Kasumi-1 (cell line): ENCODE measurements around the gene WNT2B.

Experiments used
- DNase-seq, 2 experiments: peaks; one replicate each; lab custom pipeline; 2025; lab: John Stamatoyannopoulos, UW

Gene WNT2B

GRCh38 chr1:112527266-112528010, 18.7 kb downstream of the WNT2B start:
- no peak for DNase-seq

GRCh38 chr1:112528076-112528475, 19.3 kb downstream of the WNT2B start:
- no peak for DNase-seq

- DNase-seq: no peak
These were observed 20.5 kb downstream of the WNT2B start for GRCh38 chr1:112529301-112529700.

DNA sequence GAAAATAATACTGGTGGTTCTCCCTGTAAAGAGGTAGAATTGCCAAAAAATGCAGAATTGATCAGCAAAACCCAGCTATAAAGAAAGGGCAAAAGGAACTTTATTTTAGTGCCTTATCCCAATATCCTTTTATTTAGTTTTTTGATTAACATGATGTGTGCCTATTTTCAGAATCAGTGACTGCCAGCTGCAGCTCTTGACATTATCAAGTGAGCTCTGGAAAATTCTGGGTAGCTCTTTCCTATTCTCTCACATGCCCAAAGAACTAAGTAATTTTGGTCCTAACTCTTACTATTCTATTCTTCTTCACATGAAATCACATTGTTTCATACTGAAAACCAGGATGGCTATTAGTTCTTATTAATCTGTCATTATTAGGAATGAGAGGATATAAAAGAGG, 22.1 kb downstream of the WNT2B start:
- DNase-seq: no peak

DNA sequence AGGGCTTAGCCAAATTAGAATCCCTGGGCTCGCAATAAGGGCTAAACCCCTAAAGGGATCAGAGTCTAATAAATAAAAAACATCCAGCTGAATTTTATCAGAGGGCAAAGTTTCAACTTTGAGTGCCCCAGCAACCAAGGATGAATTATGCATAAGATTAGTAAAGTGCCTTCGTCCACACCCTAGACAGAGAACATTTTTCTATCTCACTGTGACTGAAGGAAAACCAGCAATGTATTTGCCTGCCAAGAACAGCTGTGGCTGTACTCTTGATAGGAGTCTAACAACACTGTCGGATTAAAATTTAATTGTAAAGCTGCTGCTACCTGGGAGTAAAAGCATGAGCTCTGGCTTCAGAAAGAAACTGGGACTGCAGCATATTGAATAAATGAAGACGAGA, 23.3 kb downstream of the WNT2B start:
- DNase-seq: no peak

DNA sequence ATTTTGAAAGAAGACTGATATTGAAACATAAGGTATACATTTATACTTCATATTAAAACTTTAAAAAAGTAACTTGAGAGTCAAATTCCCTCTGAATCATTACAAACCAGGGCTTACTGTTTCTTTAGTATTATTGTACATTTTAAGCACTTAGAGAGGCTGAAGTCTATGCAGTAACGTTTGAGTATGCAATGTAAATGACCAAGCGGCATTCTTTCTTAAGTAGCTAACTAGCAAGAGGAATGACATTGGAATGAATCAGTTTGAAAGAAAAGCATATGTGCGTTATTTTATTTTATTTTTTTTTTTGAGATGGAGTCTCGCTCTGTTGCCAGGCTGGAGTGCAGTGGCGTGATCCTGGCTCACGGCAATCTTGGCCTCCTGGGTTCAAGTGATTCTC, 24.3 kb downstream of the WNT2B start:
- no peak for DNase-seq

DNA sequence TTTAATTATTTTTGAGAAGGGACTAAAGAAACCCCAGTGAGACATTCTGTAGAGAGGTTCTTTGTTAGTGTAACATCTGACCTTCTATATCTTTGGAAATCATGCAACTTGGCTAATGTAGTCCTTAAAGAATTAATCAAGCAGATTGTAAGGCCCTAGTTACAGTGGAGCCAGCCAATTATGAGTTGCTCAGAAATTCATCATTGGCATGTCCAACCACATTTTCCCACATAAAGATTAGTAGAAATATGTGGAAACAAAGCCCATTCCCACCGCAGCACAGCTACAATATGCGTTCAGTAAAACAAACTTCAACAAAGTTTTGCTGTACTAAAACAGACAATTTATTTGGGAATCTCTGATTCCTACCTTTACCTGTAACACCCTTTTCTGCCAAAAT, 27.8 kb downstream of the WNT2B start:
- no peak for DNase-seq

DNA sequence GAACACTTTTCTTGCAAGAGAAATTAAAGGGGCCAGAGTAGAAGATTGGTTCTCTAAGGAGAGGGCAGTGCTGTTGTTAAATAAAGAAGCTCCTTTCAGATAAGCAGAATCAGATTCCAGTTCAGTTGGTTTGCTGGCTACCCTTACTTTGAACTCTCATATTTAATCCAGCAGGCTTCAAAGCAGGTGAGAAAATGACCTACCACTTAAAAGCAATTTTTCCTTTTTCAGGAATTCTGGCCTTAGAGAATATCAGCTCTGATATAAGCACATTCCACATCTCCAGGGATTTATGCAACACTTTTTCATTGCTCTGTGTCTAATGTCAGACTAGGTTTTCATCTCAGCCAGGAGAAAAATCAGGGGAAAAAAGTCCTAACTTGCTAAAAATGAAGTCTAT, 28.7 kb downstream of the WNT2B start:
- DNase-seq: no peak

DNA sequence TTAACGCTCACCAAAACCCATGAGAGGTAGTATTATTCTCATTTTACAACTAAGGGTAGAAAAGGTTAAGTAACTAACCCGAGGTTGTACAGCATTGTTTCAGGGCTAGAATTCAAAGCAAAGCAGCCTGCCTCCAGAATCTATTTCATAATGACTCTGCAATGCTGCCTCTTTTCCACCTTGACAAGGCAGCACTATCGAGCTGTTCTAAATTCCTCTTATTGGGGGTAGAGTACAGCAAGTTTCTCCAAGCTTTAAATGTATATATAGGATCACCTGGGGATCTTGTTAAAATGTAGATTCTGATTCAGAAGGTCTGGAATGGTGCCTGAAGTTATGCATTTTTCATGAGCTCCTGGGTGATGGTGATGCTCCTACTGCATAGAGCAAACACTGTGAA, 30.1 kb downstream of the WNT2B start:
- DNase-seq: no peak

DNA sequence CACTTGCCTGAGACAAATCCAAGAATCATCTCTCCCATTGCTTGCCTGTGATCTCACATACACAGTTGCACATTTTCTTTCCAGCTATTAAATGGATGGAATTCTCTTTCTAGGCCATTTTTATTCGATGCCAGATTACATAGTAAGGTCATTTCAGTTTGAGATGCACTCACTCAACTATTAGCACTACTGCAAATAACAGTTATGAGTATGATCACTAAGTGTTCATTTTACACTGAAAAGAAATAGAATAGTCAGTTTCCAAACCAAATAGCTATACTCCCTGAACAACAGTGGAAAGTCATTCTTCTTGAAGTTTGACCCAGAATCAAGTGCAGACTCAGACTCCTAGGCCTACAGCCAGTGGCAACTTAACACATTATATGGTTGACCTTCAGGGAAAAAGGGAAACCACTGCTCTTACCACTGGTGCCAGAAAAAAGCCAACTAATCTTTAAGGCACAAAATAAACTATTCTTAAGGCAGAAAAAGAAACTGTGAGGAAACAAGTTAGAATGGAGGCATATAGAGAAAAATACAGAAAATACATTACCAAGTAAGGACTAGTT, 31.5 kb downstream of the WNT2B start:
- DNase-seq: no peak

DNA sequence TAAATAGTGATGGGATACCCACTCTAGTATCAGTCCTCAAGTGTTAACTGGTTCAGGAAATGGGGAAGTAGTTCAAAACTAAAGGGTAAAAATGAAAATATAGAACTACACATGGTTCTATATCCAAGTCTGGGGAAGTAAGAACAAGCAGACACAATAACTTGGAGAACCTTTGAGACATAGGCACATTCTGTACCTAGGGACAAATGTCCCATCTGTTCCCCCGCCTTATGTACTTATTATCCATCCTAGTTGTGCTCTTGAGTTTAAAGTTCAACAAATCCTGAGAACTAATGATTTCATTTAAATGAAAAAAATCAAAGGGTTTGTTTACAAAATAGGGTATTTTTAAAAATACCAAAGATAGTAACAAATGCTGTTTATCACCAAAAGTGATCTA, 32.5 kb downstream of the WNT2B start:
- DNase-seq: peak in 1 of 2 experiments; percentile 6

GRCh38 chr1:112542206-112542973, 33.6 kb downstream of the WNT2B start:
- no peak for DNase-seq

- no peak for DNase-seq
These were observed 35.4 kb downstream of the WNT2B start for GRCh38 chr1:112544011-112544688.

DNA sequence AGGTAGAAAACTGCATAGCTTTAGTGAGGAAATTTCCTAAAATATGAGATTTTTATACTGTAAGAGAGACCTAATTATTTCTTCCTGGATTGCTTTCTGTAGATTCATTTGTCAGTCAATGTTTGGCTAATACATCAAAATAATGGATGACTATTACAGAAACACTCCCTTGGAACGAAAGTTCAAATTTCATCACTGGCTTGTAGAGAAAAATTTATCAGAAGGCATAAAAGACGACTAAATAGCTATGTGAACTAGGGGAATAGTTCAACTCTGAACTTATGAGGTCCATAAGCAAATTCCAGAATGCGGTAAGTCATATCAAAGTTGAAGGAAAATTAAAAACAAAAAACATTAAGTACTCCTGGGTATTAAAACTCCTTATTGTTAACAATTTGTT, 36.0 kb downstream of the WNT2B start:
- DNase-seq: no peak

- no peak for DNase-seq
These were observed 37.3 kb downstream of the WNT2B start for GRCh38 chr1:112546076-112546475.

GRCh38 chr1:112548547-112548946, 39.8 kb downstream of the WNT2B start:
- peak in 1 of 2 experiments; percentile 16 for DNase-seq

- DNase-seq: no peak
These were observed 40.8 kb downstream of the WNT2B start for GRCh38 chr1:112549590-112549989.

DNA sequence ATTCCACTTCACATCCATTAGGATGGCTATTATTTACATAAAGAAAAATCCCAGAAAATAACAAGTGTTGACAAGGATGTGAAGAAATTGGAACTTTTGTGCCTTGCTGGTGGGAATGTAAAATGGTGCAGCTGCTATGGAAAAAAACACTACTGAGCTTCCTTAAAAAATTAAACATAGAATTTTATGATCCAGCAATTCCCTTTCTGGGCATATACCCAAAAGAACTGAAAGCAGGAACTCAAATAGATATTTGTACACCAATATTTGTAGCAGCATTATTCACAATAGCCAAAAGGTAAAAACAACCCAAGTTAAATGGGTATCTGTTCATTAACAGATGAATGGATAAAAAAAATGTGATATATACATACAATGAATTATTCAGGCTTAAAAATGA, 45.6 kb downstream of the WNT2B start:
- no peak for DNase-seq

- no peak for DNase-seq
These were observed 48.6 kb downstream of the WNT2B start for GRCh38 chr1:112557385-112557784.

- no peak for DNase-seq
These were observed 49.9 kb downstream of the WNT2B start for GRCh38 chr1:112558634-112559033.

DNA sequence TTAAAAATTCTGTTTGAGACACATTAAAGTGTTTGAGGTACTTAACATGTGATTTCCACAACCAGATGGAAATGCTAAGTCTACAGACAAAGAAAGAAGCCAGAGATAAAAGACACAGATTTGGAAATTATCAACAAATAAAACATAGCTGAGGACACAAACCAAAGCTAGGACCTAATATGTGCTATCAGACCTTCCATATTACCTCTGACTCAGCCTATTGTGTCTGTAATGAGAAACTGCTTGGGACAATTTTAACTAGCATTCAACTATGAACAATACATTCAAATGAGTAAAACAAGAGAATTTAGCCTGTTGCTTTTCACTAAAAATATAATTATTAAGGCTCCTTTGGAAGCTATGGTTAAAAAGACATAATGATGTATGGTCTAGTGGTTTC, 54.6 kb downstream of the WNT2B start:
- no peak for DNase-seq

- DNase-seq: no peak
These were observed 55.3 kb downstream of the WNT2B start for GRCh38 chr1:112564081-112564480.

- DNase-seq: no peak
These were observed 57.0 kb downstream of the WNT2B start for GRCh38 chr1:112565800-112566199.
